ENCODE results near the gene GALNT18.

The GALNT18 gene

DNA sequence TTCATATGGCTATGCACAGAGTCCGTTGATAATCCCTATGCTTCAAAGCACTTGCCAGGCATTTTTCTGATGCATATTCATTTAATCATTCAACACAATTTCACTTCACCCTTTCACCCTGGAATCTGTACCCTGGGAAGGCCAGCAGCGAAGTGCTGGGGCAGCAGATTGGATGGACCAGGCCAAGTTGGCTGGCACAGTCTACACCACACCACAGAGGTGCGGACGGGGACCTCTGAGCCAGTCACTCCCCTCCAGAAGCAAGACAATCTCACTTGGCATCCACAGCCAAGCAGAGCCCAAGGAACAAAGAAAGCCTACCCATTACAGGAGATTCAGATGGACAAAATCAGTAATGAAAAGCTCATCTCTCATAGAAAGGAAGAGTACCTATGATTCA lies 130.2 kb downstream of the GALNT18 start:
- no peak for DNase-seq

DNA sequence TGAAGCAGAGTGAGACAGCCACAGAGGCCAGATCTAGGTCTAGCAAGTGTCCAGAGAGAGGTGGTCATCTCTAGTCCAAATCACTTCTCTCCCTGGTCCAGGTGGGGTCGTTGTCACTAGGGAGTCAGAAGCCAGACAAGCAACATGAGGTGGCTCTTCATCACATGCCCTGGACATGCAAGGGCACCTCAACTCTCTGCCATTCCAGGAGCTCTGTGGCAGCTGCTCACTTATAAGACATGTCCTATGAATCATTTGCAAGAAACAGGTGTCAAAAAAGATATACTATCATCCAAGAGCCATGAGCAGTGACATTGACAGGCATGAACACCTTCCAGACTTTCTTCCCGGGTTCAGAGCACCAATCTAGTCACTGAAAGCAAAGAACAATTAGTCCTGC lies 130.8 kb downstream of the GALNT18 start:
- DNase-seq = no peak

DNA sequence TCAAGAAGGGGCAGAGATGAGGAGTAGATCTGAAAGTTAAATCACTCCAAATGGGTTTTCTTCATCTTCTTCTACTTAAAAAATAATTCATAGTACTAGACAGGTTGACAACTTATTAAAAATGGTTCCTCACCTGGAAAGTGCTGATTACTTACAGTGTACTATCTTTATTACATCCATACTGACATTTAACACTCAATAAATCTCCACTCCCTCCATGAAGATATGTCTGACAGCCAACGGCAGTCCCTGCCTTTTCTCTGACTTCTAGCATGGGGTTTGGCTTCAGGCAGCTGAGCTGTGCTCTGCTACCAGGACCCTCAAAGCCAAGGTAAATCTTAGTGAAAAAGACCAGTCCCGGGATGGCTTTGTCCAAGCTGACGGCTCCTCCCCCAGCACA lies 135.4 kb downstream of the GALNT18 start:
- DNase-seq = no peak

DNA sequence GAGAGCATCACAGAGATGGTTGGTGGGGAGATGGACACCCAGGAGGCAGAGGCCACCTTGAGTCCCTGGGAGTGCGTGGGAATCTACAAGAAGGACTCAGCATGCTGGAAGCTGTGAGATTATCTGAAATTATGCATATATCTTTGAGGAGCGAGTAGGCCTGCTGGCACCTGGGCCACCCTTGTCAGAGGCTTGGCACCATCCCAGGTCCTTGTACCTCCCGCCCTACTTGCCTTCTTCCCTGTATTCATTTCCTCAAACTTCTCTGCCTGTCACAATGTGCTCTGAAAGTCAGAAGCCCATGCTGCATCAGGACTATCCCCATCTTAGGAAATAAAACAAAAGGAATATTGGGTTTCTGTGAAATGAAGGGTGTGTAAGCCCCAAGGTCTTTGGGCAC lies 135.8 kb downstream of the GALNT18 start:
- no peak for DNase-seq

DNA sequence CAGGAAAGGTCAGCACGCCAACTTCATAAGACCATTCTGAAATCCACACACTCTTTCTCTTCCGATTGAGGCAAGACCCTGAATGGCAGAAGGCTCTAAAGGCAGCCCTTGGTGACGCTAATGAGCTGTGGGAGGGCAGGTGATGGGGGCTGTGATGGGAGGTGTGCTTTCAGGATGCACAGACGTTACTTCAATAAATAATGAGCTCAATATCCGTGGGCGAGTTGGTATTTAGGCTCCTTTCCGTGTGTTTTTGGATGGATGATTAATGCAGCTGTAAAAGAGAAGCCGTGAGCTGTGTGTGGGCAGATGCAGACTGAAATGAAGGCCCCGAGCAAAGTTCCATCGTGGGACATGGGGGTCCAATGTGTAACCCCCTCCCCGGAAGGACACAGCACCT lies 138.2 kb downstream of the GALNT18 start:
- no peak for DNase-seq

DNA sequence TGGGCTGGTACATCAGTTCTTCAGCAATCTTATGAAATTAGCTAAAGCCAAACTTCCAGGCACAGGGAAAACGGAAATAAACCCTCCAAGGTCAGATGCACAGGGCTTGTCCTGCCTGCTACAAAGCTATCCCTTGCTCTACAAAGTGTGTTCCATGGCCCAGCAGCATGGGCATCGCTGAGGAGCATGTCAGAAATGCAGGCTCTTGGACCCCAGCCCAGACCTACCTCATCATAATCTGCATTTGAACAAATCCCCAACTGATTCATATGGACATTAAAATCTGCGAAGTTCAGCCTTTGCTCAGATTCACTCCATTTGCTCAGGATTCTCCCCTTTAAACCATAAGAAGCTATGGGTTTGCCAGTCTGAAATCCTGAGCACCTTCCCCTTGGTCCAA lies 139.1 kb downstream of the GALNT18 start:
- no peak for DNase-seq

DNA sequence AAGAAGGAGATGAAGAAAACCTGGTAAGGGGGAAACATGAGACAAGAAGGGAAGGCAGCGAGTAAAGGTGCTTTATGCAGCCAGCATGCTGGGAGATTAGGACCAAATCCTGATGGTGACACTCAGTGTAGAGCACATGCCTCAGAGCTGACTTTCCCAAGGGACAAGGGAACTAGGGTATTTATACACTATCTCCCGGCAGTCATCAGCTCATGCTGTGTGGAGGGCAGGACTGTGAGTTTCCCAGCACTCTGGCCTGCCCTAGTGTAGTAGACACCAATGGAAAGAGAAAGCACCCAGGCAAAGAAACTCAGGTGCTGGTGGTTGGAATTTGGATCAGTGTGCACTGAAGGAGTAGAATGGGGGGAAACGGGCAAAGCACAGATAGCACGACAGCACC lies 140.4 kb downstream of the GALNT18 start:
- DNase-seq = no peak

DNA sequence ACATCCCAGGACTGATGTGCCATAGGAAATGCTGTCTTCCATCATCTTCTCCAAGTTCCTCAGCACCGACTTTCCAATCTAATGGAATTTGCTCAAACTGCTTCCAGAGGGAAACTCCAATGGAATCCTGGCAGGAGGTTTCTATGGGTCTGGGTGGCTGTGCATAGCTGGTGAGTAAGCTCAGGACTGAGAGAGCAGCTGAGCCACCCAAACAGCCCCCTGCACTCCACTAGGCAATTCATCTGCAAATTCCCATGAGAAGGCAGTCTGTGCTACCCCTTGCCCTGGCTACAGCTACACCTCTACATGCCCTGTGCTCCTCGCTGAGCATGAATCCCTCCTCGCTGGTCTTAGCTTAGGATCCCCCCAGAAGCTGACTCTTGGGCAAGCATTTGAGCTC lies 140.8 kb downstream of the GALNT18 start:
- DNase-seq = no peak

DNA sequence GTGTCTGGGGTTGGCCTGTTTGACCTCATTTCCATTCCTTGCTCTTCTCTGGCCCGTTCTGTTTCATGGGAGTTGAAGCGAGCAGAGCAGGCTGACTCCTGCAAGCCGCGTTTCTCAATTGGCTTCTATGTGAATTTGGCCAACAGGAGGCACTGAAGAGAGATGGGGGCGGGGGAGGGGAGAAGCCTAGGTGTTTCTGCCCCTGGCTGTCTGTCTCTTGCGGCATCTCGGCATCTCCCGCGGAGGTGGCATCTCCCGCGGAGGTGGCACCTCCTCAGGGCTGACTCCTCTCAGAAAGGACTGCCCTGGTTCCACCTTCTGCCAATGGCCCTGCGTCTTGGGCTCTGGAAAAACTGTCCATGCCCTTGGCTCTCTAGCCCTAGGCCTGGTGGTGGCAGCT lies 143.1 kb downstream of the GALNT18 start:
- DNase-seq = no peak

DNA sequence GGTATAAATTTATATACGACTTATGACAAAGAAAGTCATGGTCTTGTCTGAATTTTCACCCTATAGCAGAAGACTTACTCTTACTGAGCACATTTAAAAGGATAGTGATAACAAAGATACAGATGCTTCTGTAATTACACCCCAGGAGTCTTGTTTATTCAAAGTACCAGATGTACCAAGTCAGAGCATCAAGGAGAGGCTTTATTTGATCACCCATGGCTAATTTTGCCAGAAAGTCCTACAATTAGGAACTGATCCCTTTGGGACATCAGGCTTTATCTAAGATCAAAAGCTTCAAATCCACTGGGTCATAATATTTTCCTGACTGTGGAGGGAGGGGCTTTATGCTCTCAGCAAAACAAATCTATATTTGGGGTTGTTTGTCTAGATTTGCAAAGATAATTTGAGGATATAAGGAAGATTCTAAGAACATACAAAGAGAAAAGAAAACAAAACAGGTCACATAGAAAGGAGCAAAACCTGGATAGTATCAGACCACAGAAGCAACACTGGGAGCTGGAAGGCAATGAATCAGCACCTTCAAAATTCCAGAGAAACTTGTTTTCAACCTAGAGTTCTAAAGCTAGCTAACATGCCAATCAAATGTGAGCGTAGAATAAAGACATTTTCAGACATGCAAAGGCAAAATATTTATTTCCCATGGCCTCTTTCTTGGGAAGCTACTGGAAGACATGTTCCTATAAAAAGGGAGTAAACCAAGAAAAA lies 143.9 kb downstream of the GALNT18 start:
- DNase-seq = no peak

DNA sequence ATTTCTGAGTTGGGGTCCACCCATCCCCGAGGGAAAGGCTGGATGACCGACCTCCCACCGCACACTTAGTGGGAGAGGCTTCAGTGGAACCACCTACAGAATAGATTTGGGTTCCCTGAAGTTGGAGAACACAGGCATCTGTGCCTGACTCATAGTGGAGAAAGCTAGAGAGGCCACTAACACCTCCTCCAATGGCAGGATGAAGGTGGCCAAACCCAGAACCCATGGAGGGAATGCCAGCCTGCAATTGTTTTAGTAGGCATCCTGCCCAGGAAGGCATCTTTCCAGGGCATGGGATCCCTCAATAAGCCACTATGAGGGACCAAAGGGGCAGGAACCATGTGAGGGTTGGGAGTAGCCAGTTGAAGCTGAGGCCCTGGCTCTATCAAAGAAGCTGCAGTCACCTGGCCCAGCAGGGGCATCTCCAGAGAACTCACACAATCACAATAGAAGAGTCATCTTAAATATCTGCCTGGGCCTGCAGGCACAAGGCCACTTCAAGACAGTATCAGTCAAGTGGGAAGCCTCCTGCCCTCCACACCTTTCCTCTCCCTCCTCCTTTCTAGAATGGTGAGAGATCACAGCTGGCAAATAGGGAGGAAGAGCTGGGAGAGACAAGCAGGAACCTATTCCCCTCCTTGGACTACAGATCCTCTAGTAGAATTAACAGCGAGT lies 144.7 kb downstream of the GALNT18 start:
- no peak for DNase-seq

DNA sequence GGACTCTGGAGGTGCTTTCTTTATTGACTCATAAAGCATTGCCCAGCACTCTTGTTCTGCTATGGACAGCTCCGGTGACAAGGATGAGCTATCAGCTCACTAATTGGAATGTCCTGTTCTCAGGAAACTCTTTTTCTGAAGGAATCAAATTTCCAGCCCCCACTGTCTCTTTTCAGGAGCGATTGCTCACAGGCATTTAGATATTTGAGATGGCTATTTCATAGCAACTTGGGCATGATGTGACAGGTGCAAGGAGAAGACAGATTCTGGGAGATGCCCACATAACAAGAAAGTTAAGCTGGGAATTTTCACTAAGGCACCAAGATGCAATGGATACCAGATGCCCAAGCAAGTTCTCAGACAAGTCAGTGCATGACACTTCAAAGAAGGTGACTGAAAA lies 145.3 kb downstream of the GALNT18 start:
- DNase-seq = no peak

DNA sequence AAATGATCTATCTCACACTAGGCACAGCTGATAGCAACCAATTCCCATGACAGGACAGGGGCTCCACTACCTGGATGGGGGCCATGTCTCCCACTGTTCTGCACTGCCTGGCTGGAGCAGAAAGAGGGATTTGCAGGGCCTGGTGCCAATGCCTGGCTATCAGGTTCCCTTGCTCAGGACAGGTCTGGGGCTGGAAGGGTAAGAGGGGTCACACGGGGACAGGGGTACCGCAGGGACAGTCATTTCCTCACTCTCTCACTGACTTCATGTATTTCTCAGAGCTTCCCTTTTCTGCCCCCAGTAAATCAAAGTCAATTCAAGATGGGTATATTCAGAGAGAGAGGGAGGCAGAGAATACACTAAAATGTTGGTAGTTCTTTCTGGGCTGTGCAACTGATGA lies 149.7 kb downstream of the GALNT18 start:
- DNase-seq = no peak

DNA sequence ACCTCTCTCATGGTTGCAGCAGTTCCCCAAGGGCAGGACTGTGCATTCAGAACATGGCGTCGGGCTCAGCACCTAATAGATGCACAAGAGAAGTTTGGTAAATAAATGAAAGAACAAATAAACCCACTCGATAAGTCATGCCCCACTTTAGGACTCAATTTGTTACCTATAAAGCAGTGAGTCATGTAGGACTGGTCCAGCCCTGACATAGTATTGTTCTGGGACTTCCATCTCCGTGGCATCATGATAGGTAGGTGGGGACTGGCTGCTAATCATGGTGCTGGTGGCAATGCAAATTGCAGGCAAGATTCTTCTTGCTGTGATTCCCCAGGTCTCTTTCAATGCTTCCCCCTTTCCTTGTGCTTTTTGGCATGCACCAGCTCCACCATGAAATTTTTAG lies 150.6 kb downstream of the GALNT18 start:
- DNase-seq = no peak

DNA sequence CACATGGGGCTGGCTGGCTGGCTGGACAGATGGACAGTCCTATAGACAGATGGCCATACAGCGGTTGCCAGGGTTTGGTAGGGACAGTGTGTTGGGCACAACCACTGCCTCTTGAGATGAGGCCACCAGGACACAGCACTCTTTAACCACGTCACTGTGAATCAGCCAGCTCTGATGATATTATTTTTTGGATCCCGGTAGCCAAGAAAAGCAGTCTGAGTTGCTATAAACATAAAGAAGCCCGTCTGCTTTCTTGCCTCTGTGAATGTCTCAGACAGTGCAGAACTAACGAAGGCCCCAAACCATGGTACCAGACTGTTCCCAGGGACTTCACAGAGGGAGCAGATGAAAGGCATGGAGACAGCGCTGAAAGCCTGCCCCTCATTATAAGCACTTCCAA lies 152.9 kb downstream of the GALNT18 start:
- DNase-seq = no peak

DNA sequence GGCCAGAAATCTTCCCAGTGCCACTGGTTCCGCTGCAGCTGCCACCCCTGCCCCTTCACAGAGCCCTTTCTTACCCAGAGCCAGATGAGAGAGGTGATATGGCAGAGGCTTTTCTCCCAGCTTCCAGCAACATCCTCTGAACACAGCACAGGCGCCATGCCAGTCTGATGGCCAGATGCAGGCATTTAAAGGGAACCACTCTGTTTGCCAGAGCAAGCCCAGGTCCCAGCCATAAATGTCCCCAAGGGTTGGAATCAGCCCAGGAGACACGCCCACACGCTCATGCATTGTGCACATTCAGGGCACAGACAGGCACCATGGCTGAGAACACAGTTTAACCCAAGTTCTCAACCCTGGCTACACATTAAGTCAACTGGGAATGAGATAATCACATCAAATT lies 154.5 kb downstream of the GALNT18 start:
- no peak for DNase-seq

DNA sequence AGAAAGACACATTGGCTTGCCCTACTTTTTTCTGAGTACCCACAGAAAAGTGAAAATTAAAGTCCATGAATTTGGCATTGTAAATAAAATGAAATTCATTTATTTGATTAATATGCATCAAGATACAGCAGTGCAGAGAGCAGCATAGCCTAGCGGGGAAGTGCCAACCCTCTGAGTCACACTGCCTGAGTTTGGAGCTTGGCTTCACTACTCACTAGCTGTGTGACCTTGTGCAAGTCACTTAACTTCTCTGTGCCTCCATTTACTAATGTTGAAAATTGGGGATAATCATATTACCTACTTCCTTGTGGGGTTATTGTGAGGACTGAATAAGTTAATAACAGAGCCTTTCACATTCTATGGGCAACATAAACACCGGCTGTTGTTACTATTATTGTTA lies 157.2 kb downstream of the GALNT18 start:
- no peak for DNase-seq

DNA sequence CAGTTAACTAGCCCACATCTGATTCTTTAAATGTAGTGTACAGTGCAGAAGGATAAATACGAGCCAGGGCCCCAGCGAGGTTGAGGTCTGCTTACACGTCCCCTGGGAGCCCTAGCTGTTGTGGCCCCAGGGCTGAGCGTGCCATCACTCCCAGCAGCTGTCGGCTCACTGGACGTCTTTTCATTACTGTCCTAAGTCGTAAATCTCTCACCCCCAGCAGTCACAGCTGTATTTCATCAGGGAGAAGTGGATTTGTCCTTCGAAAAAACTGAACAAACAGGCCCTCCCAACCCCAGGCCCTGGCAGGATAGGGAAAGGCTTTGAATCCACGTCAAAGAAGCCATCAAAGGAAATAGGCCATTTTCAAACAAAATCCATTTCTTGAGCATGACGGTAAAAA lies 158.4 kb downstream of the GALNT18 start:
- DNase-seq = no peak

DNA sequence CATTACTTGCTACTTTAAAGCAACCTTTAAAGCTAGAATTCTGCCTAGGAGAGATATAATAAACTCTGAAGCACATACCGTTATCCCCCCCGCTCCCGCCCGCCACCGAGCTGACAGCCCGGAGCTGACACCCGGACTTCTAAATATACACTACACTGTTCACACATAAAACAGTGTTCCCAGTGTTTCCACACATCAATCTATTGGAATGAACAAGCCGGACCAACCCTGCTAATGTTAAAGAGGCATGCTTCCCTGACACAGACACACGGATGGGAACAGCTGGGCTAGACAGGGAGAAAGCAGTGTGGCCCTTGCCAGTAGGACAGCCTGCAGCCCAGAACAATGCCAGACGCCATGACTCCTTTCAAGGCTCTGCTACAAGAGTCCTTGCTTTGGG lies 160.3 kb downstream of the GALNT18 start:
- no peak for DNase-seq

DNA sequence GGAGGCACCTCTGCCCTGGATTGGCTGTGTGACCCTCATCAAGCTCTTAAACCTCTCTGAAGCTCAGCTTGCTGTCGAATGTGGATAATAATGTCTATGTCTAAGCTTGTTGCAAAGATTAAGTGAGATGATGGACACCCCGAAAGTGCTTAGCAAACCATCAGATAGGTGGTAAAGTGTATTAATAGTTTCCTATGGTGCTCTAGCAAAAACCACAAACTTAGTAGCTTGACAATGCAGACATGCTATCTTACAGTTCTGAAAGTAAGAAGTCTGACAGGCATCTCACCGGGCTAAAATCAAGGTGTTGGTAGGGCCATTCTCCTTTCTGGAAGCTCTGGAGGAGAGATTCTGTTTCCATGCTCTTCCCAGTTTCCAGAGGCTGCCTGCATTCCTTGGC lies 162.2 kb downstream of the GALNT18 start:
- DNase-seq = no peak

DNA sequence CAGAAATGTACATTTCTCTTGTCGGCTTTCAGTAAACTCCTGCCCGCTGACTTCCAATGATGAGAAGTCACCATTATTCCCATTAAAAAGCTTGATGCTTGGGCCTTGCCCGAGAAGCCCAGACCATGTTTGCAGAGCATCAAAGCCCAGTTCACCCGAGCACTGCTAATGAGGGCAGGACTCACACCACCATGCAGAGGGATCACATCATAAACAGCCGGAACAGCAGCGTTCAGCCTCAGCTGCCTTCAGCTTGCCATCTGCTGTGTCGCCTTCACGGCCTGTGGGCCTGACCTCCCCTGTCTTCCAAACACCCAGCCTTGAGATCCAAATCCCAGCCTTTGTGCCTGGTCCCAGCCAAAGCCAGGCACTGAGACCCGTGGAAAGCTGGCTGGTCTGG lies 163.3 kb downstream of the GALNT18 start:
- DNase-seq = no peak

DNA sequence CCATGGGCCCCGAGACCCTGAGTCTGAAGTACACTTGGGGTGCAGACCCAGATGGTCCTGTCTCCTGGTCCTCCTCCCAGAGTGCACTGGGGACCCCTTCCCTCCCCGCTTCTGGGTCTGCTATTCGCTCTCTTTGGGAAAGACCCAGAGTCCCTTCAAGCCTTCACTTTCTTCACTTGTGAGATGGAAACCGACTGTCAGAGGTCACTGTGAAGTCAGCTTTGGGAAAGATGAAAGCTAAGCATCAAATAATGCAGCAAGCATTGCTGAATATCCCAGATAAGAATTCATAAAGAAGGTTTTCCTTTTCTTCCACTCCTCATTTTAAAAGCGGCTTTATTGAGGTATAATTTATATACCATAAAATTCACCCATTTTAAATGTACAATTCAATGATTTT lies 163.8 kb downstream of the GALNT18 start:
- no peak for DNase-seq

DNA sequence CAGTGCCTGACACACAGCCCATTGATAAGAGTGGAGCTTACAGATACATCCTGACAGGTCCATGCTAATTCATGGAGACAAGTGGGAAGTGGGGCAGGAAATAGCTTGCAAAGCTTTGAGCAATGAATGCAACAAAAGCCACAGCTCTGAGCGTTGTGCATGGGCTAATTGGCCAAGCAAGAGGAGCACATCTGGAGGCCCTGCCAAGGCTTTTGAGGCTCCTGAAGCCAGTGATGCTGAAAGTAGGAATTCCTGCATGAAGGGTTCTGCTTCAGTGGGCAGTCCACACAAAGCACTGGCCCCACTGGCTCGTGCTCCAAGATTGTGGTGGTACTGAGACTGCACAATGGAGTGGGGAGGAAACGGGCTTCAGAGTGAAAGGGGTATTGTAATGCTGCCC lies 164.9 kb downstream of the GALNT18 start:
- DNase-seq = no peak

DNA sequence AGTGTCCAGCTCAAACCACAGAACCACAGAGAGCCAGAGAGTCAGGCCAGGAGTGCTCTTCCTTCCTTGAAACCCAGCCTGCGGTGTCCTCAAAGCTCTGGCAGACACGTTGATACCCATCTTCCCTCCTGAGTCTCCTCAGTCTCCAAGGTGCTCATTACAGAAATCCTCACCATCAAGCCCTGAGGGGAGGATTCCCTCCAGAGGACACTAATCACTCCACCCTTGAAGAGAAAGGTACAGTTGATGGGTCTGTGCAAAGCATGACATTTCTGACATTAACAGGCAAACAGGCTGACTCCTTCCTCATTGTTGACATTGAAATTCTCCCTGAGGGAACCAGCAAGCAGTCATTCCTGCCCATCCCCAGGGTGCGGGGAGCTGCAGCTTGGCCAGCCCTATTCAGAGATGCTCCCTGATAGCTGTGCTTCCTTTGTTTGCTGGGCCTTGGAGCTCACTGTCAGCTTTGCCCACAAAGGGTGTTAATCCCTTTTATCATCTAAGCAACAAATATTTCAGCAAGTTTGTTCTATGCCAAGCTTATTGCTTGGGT lies 167.1 kb downstream of the GALNT18 start:
- no peak for DNase-seq

DNA sequence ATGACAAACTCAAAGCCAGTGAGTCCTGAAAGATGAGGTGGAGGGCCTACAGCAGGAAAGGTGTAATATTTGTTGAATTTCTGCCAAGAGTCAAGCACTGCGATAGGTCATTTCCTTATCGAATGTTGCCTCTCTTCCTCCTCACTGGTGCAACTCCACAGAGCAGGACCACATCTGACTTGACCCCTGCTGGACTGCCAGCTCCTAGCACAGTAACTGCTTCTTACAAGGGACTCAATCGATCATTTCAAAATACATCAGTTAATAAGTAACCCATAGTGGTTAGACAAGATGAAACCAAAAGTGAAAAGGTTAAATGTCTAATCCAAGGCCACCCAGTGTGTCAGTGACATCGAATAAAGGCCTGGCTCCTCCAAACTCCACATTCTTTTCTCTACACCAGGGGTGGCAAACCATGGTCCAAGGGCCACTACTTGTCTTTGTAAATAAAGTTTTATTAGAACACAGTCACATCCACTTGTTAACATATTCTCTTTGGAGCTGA lies 170.3 kb downstream of the GALNT18 start:
- no peak for DNase-seq

All from NCI-H2227 treated with DMSO at 0.1 percent for 48 hours (cell line).